Measurements from ENCODE around the gene DAD1. TPM values are rescaled to one million over a fixed set of nuclear protein-coding genes. Genes with fewer than 3 reads are reported as not detected.

Gene DAD1
- total RNA-seq, 1 donor from 2014 or later, result 223 TPM

- DNase-seq (ENCODE audit: extremely low spot score, unreplicated experiment), result no peak
- H3K27me3 Mint-ChIP-seq (ENCODE audit: unreplicated experiment), result no peaks in the 10 kb centered on the region
- no peak overlapping the region for H3K27ac Mint-ChIP-seq (ENCODE audit: unreplicated experiment)
- peaks cover 10% of the 10 kb centered on the region for H3K4me1 Mint-ChIP-seq (ENCODE audit: unreplicated experiment)
- H3K4me3 Mint-ChIP-seq (ENCODE audit: unreplicated experiment), result no peak overlapping the region
- no peaks in the 10 kb centered on the region for H3K9me3 Mint-ChIP-seq (ENCODE audit: unreplicated experiment)
- TF ChIP-seq, protein P1, sequence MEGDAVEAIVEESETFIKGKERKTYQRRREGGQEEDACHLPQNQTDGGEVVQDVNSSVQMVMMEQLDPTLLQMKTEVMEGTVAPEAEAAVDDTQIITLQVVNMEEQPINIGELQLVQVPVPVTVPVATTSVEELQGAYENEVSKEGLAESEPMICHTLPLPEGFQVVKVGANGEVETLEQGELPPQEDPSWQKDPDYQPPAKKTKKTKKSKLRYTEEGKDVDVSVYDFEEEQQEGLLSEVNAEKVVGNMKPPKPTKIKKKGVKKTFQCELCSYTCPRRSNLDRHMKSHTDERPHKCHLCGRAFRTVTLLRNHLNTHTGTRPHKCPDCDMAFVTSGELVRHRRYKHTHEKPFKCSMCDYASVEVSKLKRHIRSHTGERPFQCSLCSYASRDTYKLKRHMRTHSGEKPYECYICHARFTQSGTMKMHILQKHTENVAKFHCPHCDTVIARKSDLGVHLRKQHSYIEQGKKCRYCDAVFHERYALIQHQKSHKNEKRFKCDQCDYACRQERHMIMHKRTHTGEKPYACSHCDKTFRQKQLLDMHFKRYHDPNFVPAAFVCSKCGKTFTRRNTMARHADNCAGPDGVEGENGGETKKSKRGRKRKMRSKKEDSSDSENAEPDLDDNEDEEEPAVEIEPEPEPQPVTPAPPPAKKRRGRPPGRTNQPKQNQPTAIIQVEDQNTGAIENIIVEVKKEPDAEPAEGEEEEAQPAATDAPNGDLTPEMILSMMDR (IDR thresholded peaks at IDR 0.05), result no peak
- H3K36me3 Mint-ChIP-seq (ENCODE audit: unreplicated experiment), result no peaks in the 10 kb centered on the region
Observed at GRCh38 chr14:22526744-22527143, 62.3 kb downstream of the DAD1 start.

DNA sequence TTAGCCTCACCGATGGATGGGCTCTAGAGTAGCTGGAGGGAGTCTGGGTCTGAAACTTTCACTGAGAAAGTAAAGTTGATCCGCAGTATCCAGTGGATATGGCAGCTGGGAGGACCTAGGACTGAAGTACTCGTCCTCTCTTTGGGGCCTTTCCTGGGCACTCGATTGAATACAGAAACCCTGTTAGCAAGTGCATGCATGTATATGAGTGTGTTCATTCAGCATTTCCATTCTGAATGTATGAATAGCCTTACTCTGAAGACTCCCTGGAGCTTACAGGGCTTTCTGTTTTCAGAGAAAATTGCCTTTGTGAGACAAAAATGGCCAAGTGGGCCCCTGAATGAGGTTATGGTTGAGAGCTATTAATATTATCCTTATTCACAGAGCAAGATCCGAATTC lies 62.8 kb downstream of the DAD1 start:
- Mint-ChIP-seq H3K4me3 (ENCODE audit: unreplicated experiment) (no peak overlapping the region), H3K4me1 (ENCODE audit: unreplicated experiment) (peaks cover 11% of the 10 kb centered on the region), H3K9me3 (ENCODE audit: unreplicated experiment) (no peaks in the 10 kb centered on the region), H3K27me3 (ENCODE audit: unreplicated experiment) (no peaks in the 10 kb centered on the region), H3K36me3 (ENCODE audit: unreplicated experiment) (no peaks in the 10 kb centered on the region), H3K27ac (ENCODE audit: unreplicated experiment) (no peak overlapping the region)
- TF ChIP-seq, protein P1 (IDR thresholded peaks at IDR 0.05), result no peak
- no peak for DNase-seq (ENCODE audit: extremely low spot score, unreplicated experiment)

GRCh38 chr14:22524784-22525161 lies 64.3 kb downstream of the DAD1 start:
- H3K36me3 Mint-ChIP-seq (ENCODE audit: unreplicated experiment), result no peaks in the 10 kb centered on the region
- H3K4me3 Mint-ChIP-seq (ENCODE audit: unreplicated experiment), result no peak overlapping the region
- H3K4me1 Mint-ChIP-seq (ENCODE audit: unreplicated experiment), result peaks cover 12% of the 10 kb centered on the region
- no peak for DNase-seq (ENCODE audit: extremely low spot score, unreplicated experiment)
- no peaks in the 10 kb centered on the region for H3K9me3 Mint-ChIP-seq (ENCODE audit: unreplicated experiment)
- no peaks in the 10 kb centered on the region for H3K27me3 Mint-ChIP-seq (ENCODE audit: unreplicated experiment)
- TF ChIP-seq, protein P1 (IDR thresholded peaks at IDR 0.05), result no peak
- no peak overlapping the region for H3K27ac Mint-ChIP-seq (ENCODE audit: unreplicated experiment)

GRCh38 chr14:22524115-22524783 lies 64.8 kb downstream of the DAD1 start:
- TF ChIP-seq, protein P1 (IDR thresholded peaks at IDR 0.05), result no peak
- no peak overlapping the region for H3K27ac Mint-ChIP-seq (ENCODE audit: unreplicated experiment)
- H3K36me3 Mint-ChIP-seq (ENCODE audit: unreplicated experiment), result no peaks in the 10 kb centered on the region
- H3K27me3 Mint-ChIP-seq (ENCODE audit: unreplicated experiment), result no peaks in the 10 kb centered on the region
- H3K9me3 Mint-ChIP-seq (ENCODE audit: unreplicated experiment), result no peaks in the 10 kb centered on the region
- H3K4me3 Mint-ChIP-seq (ENCODE audit: unreplicated experiment), result no peak overlapping the region
- peaks cover 12% of the 10 kb centered on the region for H3K4me1 Mint-ChIP-seq (ENCODE audit: unreplicated experiment)
- DNase-seq (ENCODE audit: extremely low spot score, unreplicated experiment), result no peak

GRCh38 chr14:22523283-22523682 lies 65.7 kb downstream of the DAD1 start:
- Mint-ChIP-seq H3K36me3 (ENCODE audit: unreplicated experiment) (no peaks in the 10 kb centered on the region), H3K27me3 (ENCODE audit: unreplicated experiment) (no peaks in the 10 kb centered on the region), H3K9me3 (ENCODE audit: unreplicated experiment) (no peaks in the 10 kb centered on the region), H3K27ac (ENCODE audit: unreplicated experiment) (no peak overlapping the region), H3K4me3 (ENCODE audit: unreplicated experiment) (no peak overlapping the region), H3K4me1 (ENCODE audit: unreplicated experiment) (peaks cover 12% of the 10 kb centered on the region)
- DNase-seq (ENCODE audit: extremely low spot score, unreplicated experiment), result no peak
- TF ChIP-seq, protein P1 (IDR thresholded peaks at IDR 0.05), result no peak
